PC-9 (cell line): ENCODE measurements around the gene DEFB121.

Source experiments
- EZH2 ChIP-seq: fragments of 200-600 bp; sonication (generic); IDR thresholded peaks from 2 replicates; pipeline ENCODE4 v1.8.0; 2017; ENCODE audit warnings: antibody characterized with exemption, low read depth
- TF ChIP-seq, protein P1 (sequence below): fragments of 200-600 bp; sonication (generic); conservative IDR thresholded peaks from 2 replicates; pipeline ENCODE4 v1.6.1; 2017; ENCODE audit warnings: mixed run types, antibody characterized with exemption, mild to moderate bottlenecking, moderate library complexity

DNA sequence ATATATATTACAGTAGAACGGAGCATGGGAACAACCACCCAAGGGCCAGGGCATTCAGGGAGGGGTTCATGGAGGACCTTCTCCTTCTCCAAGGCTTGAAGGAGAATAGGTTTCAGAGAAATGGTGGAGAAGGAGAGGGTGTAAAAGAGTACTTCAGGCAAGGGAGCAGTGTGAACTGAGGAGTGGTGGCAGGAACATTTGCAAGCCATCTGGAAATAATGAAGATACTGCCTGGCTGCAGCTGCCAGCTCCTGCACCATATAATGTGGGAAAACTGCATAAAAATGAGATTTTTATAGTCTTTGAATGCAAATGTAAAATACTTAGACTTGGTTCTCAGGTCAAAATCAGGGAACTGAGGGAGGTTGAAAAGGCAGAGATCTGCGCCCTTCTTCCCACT, 9.6 kb upstream of the DEFB121 start:
- TF ChIP-seq, protein P1, sequence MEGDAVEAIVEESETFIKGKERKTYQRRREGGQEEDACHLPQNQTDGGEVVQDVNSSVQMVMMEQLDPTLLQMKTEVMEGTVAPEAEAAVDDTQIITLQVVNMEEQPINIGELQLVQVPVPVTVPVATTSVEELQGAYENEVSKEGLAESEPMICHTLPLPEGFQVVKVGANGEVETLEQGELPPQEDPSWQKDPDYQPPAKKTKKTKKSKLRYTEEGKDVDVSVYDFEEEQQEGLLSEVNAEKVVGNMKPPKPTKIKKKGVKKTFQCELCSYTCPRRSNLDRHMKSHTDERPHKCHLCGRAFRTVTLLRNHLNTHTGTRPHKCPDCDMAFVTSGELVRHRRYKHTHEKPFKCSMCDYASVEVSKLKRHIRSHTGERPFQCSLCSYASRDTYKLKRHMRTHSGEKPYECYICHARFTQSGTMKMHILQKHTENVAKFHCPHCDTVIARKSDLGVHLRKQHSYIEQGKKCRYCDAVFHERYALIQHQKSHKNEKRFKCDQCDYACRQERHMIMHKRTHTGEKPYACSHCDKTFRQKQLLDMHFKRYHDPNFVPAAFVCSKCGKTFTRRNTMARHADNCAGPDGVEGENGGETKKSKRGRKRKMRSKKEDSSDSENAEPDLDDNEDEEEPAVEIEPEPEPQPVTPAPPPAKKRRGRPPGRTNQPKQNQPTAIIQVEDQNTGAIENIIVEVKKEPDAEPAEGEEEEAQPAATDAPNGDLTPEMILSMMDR, result no peak
- no peak for TF ChIP-seq EZH2
